ENCODE results near the gene MISP. TPM values are rescaled to one million over a fixed set of nuclear protein-coding genes. Genes with fewer than 3 reads are reported as not detected.

MISP gene
- total RNA-seq, 4 donors from 2014 or later, result 0.11 to 1.3 (median 1.0) TPM; not detected in 1

GRCh38 chr19:731000-731399 is 19.9 kb upstream of the MISP start:
- TF ChIP-seq POLR2A (IDR thresholded peaks at IDR 0.05), result no peak
- no peak for TF ChIP-seq CTCF (IDR thresholded peaks at IDR 0.05)
- 71 to 94% methylated on average over 2 to 11 of the region's 16 CpGs for WGBS, 2 donors
- Histone ChIP-seq H3K4me1 (peaks cover 1 to 18% (median 5%) of the 10 kb centered on the region in 3 donors), H3K27me3 (no peaks in the 10 kb centered on the region), H3K4me3 (no peak overlapping the region), H3K27ac (no peak overlapping the region), H3K36me3 (peaks cover 0 to 3% (median 0%) of the 10 kb centered on the region in 3 donors), H3K9me3 (no peaks in the 10 kb centered on the region)
- intact Hi-C loops (cut with DNase I), result loop anchor here (5.0 kb wide), 1 partner anchor 64 kb away; no protein-coding TSS in a partner anchor
- no peak for DNase-seq

GRCh38 chr19:732148-733069 is 18.5 kb upstream of the MISP start:
- intact Hi-C loops (cut with DNase I), result loop anchor here (5.0 kb wide), 1 partner anchor 65 kb away; no protein-coding TSS in a partner anchor
- 67 to 78% methylated on average over 12 to 14 of the region's 24 CpGs for WGBS, 2 donors

GRCh38 chr19:734716-735115 is 16.2 kb upstream of the MISP start:
- no peak for DNase-seq
- TF ChIP-seq POLR2A (IDR thresholded peaks at IDR 0.05), result no peak
- no peak for TF ChIP-seq CTCF (IDR thresholded peaks at IDR 0.05)
- Histone ChIP-seq H3K4me1 (peaks cover 0 to 16% (median 4%) of the 10 kb centered on the region in 3 donors), H3K27me3 (no peaks in the 10 kb centered on the region), H3K36me3 (peaks cover 0 to 9% (median 0%) of the 10 kb centered on the region in 3 donors), H3K27ac (no peak overlapping the region), H3K4me3 (no peak overlapping the region), H3K9me3 (no peaks in the 10 kb centered on the region)
- intact Hi-C loops (cut with DNase I), result loop anchor here (5.0 kb wide), 1 partner anchor 67 kb away; no protein-coding TSS in a partner anchor
- WGBS, 2 donors, result 83 to 86% methylated on average over 10 to 13 of the region's 13 CpGs

More at GRCh38 chr19:732148-733069, 18.5 kb upstream of the MISP start:
- Histone ChIP-seq H3K36me3 (peaks cover 0 to 9% (median 0%) of the 10 kb centered on the region in 3 donors), H3K9me3 (no peaks in the 10 kb centered on the region), H3K4me3 (no peak overlapping the region), H3K27ac (no peak overlapping the region), H3K4me1 (peaks cover 4 to 22% (median 5%) of the 10 kb centered on the region in 3 donors), H3K27me3 (no peaks in the 10 kb centered on the region)
- no peak for DNase-seq
- TF ChIP-seq POLR2A (IDR thresholded peaks at IDR 0.05) (no peak), CTCF (IDR thresholded peaks at IDR 0.05) (no peak)

- Histone ChIP-seq H3K4me3 (no peak overlapping the region), H3K27me3 (no peaks in the 10 kb centered on the region), H3K27ac (no peak overlapping the region), H3K9me3 (no peaks in the 10 kb centered on the region), H3K4me1 (peaks cover 0 to 16% (median 4%) of the 10 kb centered on the region in 3 donors), H3K36me3 (peaks cover 0 to 9% (median 5%) of the 10 kb centered on the region in 3 donors)
- WGBS, 2 donors, result 50 to 70% methylated on average over 2 to 21 of the region's 32 CpGs
- intact Hi-C loops (cut with DNase I), result no loop called here
- no peak for DNase-seq
- TF ChIP-seq POLR2A (IDR thresholded peaks at IDR 0.05), result no peak
- no peak for TF ChIP-seq CTCF (IDR thresholded peaks at IDR 0.05)
These were observed 14.8 kb upstream of the MISP start for GRCh38 chr19:736125-736524.

- no peak overlapping the region for H3K4me3 ChIP-seq
- intact Hi-C loops (cut with DNase I), result no loop called here
- DNase-seq, result no peak
- peaks cover 0 to 16% (median 4%) of the 10 kb centered on the region in 3 donors for H3K4me1 ChIP-seq
- H3K27ac ChIP-seq, result no peak overlapping the region
- H3K27me3 ChIP-seq, result no peaks in the 10 kb centered on the region
- peaks cover 0 to 9% (median 5%) of the 10 kb centered on the region in 3 donors for H3K36me3 ChIP-seq
- H3K9me3 ChIP-seq, result no peaks in the 10 kb centered on the region
- TF ChIP-seq POLR2A (IDR thresholded peaks at IDR 0.05) (no peak), CTCF (IDR thresholded peaks at IDR 0.05) (peak in 5 of 6 experiments; percentile 28 to 49 (median 33))
- WGBS, 2 donors, result 33 to 44% methylated on average over 14 to 21 of the region's 22 CpGs
These were observed 13.3 kb upstream of the MISP start for GRCh38 chr19:737591-738093.
